Measurements from ENCODE around the gene TSHR.

TSHR gene

DNA sequence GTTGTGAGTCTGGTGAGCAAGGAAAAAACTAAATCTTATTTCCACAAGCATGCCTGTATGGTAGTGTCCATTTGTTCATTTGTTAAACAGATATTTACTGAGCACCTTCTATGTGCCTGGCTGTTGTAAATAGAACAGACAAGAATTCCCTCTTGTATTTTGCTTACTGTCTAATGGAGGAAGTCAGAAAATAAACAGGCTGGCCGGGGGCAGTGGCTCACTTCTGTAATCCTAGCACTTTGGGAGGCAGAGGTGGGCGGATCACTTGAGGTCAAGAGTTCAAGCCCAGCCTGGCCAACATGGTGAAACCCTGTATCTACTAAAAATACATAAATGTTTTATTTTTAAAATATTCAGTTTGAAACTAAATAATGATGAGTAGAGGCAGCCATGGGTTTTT is 186.0 kb downstream of the TSHR start:
- CTCF ChIA-PET, result no interaction called here

DNA sequence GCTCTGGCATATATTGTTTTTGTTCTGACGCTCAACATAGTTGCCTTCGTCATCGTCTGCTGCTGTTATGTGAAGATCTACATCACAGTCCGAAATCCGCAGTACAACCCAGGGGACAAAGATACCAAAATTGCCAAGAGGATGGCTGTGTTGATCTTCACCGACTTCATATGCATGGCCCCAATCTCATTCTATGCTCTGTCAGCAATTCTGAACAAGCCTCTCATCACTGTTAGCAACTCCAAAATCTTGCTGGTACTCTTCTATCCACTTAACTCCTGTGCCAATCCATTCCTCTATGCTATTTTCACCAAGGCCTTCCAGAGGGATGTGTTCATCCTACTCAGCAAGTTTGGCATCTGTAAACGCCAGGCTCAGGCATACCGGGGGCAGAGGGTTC is 188.4 kb downstream of the TSHR start:
- TF ChIP-seq, protein P1, sequence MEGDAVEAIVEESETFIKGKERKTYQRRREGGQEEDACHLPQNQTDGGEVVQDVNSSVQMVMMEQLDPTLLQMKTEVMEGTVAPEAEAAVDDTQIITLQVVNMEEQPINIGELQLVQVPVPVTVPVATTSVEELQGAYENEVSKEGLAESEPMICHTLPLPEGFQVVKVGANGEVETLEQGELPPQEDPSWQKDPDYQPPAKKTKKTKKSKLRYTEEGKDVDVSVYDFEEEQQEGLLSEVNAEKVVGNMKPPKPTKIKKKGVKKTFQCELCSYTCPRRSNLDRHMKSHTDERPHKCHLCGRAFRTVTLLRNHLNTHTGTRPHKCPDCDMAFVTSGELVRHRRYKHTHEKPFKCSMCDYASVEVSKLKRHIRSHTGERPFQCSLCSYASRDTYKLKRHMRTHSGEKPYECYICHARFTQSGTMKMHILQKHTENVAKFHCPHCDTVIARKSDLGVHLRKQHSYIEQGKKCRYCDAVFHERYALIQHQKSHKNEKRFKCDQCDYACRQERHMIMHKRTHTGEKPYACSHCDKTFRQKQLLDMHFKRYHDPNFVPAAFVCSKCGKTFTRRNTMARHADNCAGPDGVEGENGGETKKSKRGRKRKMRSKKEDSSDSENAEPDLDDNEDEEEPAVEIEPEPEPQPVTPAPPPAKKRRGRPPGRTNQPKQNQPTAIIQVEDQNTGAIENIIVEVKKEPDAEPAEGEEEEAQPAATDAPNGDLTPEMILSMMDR (IDR thresholded peaks at IDR 0.05; ENCODE audit: insufficient read depth, low read length, missing control alignments), result no peak
- DNase-seq (ENCODE audit: low read depth, low spot score), result no peak
- ChIA-PET POLR2A (no interaction called here), CTCF (no interaction called here)
- H3K4me3 ChIP-seq (ENCODE audit: low read depth, low read length), result no peak overlapping the region

More for the DNA sequence above, 186.0 kb downstream of the TSHR start:
- TF ChIP-seq, protein P1 (IDR thresholded peaks at IDR 0.05; ENCODE audit: insufficient read depth, low read length, missing control alignments), result no peak
- no peak overlapping the region for H3K4me3 ChIP-seq (ENCODE audit: low read depth, low read length)
- POLR2A ChIA-PET, result interaction anchor here (0.6 kb wide), 1 partner anchor 134 kb away, joined by 3 read pairs; no protein-coding TSS in a partner anchor
- DNase-seq (ENCODE audit: low read depth, low spot score), result no peak

DNA sequence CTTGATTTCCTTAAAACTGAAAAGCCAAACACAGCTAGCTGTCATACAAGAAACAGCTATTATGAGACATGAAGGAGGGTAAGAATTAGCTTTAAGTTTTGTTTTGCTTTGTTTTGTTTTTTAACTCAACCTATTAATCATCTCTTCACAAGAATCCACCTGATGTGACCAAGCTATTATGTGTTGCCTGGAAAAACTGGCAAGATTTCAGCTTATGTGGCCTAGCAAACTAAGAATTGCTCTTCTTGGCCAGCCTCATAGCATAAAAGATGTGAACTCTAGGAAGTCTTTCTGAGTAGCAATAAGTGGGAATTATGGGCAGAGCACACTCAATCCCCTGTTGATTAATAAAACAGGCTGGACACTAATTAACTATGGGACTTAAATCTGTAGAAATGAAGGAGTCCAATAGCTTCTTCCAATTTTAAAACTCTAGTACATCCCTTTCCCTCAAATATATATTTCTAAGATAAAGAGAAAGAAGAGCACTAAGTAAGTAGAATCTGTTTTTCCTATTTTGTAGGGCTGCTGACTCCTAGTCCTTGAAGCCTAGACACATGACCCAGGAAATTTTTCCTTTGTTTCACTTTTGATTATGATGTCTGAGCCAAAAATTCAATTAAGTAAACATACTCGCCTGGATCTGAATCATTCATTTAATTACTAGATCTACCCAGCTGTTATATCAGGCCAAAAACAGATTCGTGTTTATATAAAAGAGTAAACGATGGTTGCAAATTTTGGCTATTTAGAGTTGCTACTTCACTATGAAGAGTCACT is 189.6 kb downstream of the TSHR start:
- DNase-seq (ENCODE audit: low read depth, low spot score), result no peak
- TF ChIP-seq, protein P1 (IDR thresholded peaks at IDR 0.05; ENCODE audit: insufficient read depth, low read length, missing control alignments), result no peak
- ChIA-PET CTCF (interaction anchor here (0.8 kb wide), 1 partner anchor 26 kb away, joined by 3 read pairs; no protein-coding TSS in a partner anchor), POLR2A (no interaction called here)
- H3K4me3 ChIP-seq (ENCODE audit: low read depth, low read length), result no peak overlapping the region

DNA sequence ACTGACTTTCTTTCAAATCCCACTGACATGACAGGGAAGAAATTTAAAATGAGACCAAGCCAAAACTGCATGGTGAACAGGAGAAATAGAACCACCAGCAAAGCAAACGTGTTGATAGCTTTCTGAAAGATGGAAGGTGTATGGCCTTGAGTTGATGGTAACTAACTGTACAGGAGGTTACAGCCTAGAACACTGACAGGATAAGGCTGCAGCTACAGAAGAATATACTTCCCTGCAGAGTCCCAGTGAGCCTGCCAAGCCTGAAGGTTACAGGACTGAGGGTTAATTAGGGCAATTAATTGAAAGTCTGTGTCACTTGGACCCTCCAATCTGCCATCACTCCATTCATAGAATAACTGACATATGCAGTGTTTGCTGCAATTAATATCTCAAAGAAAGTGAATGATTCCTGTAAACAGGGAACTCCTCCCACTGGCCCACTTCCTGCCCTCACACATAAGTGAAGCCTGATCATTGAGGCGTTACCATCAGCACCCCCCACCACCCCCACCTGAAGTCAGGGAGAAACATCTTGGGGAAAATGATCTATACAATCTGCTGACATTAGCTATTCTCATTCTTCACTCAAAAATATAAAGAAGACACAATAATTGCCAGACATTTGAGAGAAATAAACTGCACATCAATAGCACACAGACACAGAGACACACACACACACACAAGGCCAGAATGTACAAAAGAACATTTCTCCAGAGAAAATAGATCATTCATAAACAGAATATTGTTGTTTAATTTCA is 191.9 kb downstream of the TSHR start:
- ChIA-PET CTCF (no interaction called here), POLR2A (no interaction called here)
- no peak for DNase-seq (ENCODE audit: low read depth, low spot score)
- TF ChIP-seq, protein P1 (IDR thresholded peaks at IDR 0.05; ENCODE audit: insufficient read depth, low read length, missing control alignments), result no peak
- H3K4me3 ChIP-seq (ENCODE audit: low read depth, low read length), result no peak overlapping the region

DNA sequence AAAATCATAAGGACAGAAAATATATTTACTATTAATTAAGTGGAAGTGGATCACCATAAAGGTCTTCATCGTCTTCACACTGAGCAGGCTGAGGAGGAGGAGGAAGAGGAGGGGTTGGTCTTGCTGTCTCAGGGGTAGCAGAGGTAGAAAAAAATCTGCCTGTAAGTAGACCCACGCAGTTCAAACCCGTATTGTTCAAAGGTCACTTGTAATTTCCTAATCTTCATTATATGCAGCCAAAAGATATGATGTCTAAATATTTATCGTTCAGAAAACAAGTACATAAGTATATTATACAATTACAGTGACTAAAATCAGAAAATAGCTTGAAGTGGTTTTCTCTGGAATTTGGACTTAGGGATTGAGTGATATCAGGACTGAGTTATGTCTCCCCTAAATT is 193.2 kb downstream of the TSHR start:
- H3K4me3 ChIP-seq (ENCODE audit: low read depth, low read length), result no peak overlapping the region
- TF ChIP-seq, protein P1 (IDR thresholded peaks at IDR 0.05; ENCODE audit: insufficient read depth, low read length, missing control alignments), result no peak
- POLR2A ChIA-PET, result no interaction called here
- DNase-seq (ENCODE audit: low read depth, low spot score), result no peak
- CTCF ChIA-PET, result no interaction called here

DNA sequence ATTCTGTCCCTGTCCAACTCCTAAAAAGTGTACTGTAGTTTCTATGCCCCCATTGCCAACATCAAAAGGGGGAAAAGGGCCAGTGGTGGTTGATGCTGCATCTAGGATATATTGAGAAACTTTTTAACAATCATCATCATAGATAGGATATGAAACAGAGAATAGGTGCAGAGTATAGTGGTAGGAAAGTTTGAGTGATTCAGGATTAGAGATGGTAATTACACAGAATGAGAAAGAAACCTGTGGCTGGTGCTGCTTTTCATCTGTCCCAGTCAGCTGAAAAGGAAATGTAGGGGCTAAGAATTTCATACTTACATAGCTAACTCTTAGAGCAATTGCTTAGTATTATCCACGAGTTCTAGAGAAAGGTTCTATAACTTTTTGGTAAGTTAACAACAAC is 197.8 kb downstream of the TSHR start:
- POLR2A ChIA-PET, result no interaction called here

More for the DNA sequence above, 197.8 kb downstream of the TSHR start:
- CTCF ChIA-PET, result no interaction called here
- DNase-seq (ENCODE audit: low read depth, low spot score), result no peak
- H3K4me3 ChIP-seq (ENCODE audit: low read depth, low read length), result no peak overlapping the region
- TF ChIP-seq, protein P1 (IDR thresholded peaks at IDR 0.05; ENCODE audit: insufficient read depth, low read length, missing control alignments), result no peak

All from AG04449 (cell line).